HCT116 (cell line): Measurements from ENCODE around the gene CD84. TPM values are rescaled to one million over a fixed set of nuclear protein-coding genes. Genes with fewer than 3 reads are reported as not detected.
A peak's percentile ranks its signal among the peaks of the same experiment; 100 is the strongest.

Experiments used
- ATAC-seq: fragments of 200-7000 bp; cut with Tn5 transposase; 2 replicates; pipeline ENCODE4 v1.9.1; 2020; ENCODE audit warnings: mild to moderate bottlenecking, moderate library complexity
- BruUV-seq: library from RNA; stranded (reverse); fragments of 400-500 nt; replicated peaks from 2 replicates; lab custom pipeline; 2021; lab: Mats Ljungman, UMichigan
- CTCF ChIA-PET: fragments of 300-600 bp; sonication (Branson Sonifier 250); formaldehyde crosslinking; loops from one replicate; lab custom pipeline; 2021; ENCODE audit warnings: antibody characterized with exemption; lab: Charles Lee
- POLR2A ChIA-PET: fragments of 300-600, 350-600 bp; sonication (Branson Sonifier 250); formaldehyde crosslinking; loops from one replicate; lab custom pipeline; 2021; ENCODE audit warnings: antibody characterized with exemption; lab: Charles Lee
- RAD21 ChIA-PET, 2 experiments: fragments of 300-600 bp; sonication (Branson Sonifier 250); formaldehyde crosslinking; loops; one replicate each; lab custom pipeline; 2023; ENCODE audit warnings: low total read pairs in 2 of 2; ENCODE audit not compliant: uncharacterized antibody in 2 of 2, unreplicated experiment in 2 of 2, low non-redundant PET in 1 of 2; lab: Charles Lee
- DNase-seq: peaks from one replicate; pipeline ENCODE4 v3.0.0-alpha.2; 2010; ENCODE audit warnings: low read depth, low spot score
- H2AFZ ChIP-seq: fragments of 200-600 bp; shearing (Covaris generic), sonication (generic); 2 replicates; pipeline ENCODE4 v1.6.1; 2017; ENCODE audit warnings: low read depth, mixed run types, mixed read lengths, antibody characterized with exemption, low read length; ENCODE audit not compliant: poor library complexity, severe bottlenecking
- H3K27ac ChIP-seq: 2 replicates; pipeline ENCODE4 v1.5.1; 2012; ENCODE audit warnings: low read depth, low read length
- H3K27me3 ChIP-seq: fragments of 200-600 bp; sonication (generic); 2 replicates; pipeline ENCODE4 v1.6.1; 2016; ENCODE audit warnings: mixed run types, low read length, mixed read lengths; ENCODE audit not compliant: insufficient read depth
- H3K36me3 ChIP-seq, 2 experiments: fragments of 200-500 bp in 1 of 2; fragments of 200-600 bp in 1 of 2; sonication (Bioruptor generic) in 1 of 2; sonication (generic) in 1 of 2; 2 replicates each; pipeline versions ENCODE4 v1.5.1 to v1.6.1; 2014 to 2016; ENCODE audit warnings: low read length in 2 of 2, inconsistent platforms in 1 of 2, mixed read lengths in 1 of 2, mixed run types in 1 of 2; ENCODE audit not compliant: insufficient read depth in 2 of 2, control insufficient read depth in 1 of 2
- H3K4me1 ChIP-seq, 2 experiments: fragments of 200-600 bp in 1 of 2; sonication (generic) in 1 of 2; 2 replicates each; pipeline versions ENCODE4 v1.5.1 to v1.6.1; 2012 to 2017; ENCODE audit warnings: low read length in 2 of 2, inconsistent platforms in 1 of 2, mild to moderate bottlenecking in 1 of 2, mixed read lengths in 1 of 2, mixed run types in 1 of 2, moderate library complexity in 1 of 2; ENCODE audit not compliant: insufficient read depth in 2 of 2, control insufficient read depth in 1 of 2
- H3K4me2 ChIP-seq: fragments of 200-600 bp; sonication (generic); 2 replicates; pipeline ENCODE4 v1.6.1; 2017; ENCODE audit warnings: mixed run types, low read length, mixed read lengths
- H3K4me3 ChIP-seq, 2 experiments: fragments of 200-600 bp in 1 of 2; sonication (generic) in 1 of 2; replicated peaks in 1 of 2; 2 replicates each; pipeline ENCODE4 v1.5.1; 2011 to 2016; ENCODE audit warnings: low read length in 2 of 2, control low read depth in 1 of 2, low read depth in 1 of 2, mild to moderate bottlenecking in 1 of 2, mixed read lengths in 1 of 2, mixed run types in 1 of 2
- H3K79me2 ChIP-seq: fragments of 200-600 bp; sonication (generic); 2 replicates; pipeline ENCODE4 v1.6.1; 2017; ENCODE audit warnings: mild to moderate bottlenecking, mixed run types, low read length, moderate library complexity, mixed read lengths; ENCODE audit not compliant: insufficient read depth
- H3K9ac ChIP-seq: fragments of 200-600 bp; sonication (generic); 2 replicates; pipeline ENCODE4 v1.6.1; 2016; ENCODE audit warnings: low read length, mixed read lengths
- H3K9me2 ChIP-seq: fragments of 200-600 bp; sonication (generic), shearing (Covaris generic); 2 replicates; pipeline ENCODE4 v1.6.1; 2017; ENCODE audit warnings: mixed run types, mild to moderate bottlenecking, moderate library complexity; ENCODE audit not compliant: insufficient read depth
- H3K9me3 ChIP-seq, 2 experiments: fragments of 200-500 bp in 1 of 2; fragments of 200-600 bp in 1 of 2; sonication (Bioruptor generic) in 1 of 2; sonication (generic) in 1 of 2; 2 replicates each; pipeline ENCODE4 v1.6.1; 2014 to 2017; ENCODE audit warnings: low read length in 2 of 2, mixed read lengths in 2 of 2, inconsistent platforms in 1 of 2, low read depth in 1 of 2, mild to moderate bottlenecking in 1 of 2, mixed run types in 1 of 2, moderate library complexity in 1 of 2; ENCODE audit not compliant: control insufficient read depth in 1 of 2, insufficient read depth in 1 of 2
- H4K20me1 ChIP-seq: fragments of 200-600 bp; sonication (generic), shearing (Covaris generic); 2 replicates; pipeline ENCODE4 v1.6.1; 2017; ENCODE audit warnings: mixed run types, mild to moderate bottlenecking, moderate library complexity; ENCODE audit not compliant: insufficient read depth
- EZH2 ChIP-seq: fragments of 200-600 bp; sonication (generic); IDR thresholded peaks from 2 replicates; pipeline ENCODE4 v1.6.1; 2017; ENCODE audit warnings: antibody characterized with exemption, mixed run types
- EZH2phosphoT487 ChIP-seq: fragments of 200-600 bp; IDR thresholded peaks from 2 replicates; pipeline ENCODE4 v1.6.1; 2018; ENCODE audit warnings: antibody characterized with exemption, borderline replicate concordance
- FOSL1 ChIP-seq: IDR thresholded peaks from 2 replicates; pipeline ENCODE4 v1.6.1; 2012; ENCODE audit warnings: low read depth
- JUND ChIP-seq: IDR thresholded peaks from 2 replicates; pipeline ENCODE4 v1.6.1; 2012
- POLR2AphosphoS5 ChIP-seq: IDR thresholded peaks from 2 replicates; pipeline ENCODE4 v1.6.1; 2011; ENCODE audit warnings: mild to moderate bottlenecking, low read depth, low read length, moderate library complexity
- RAD21 ChIP-seq: IDR thresholded peaks from 2 replicates; pipeline ENCODE4 v1.6.1; 2012; ENCODE audit warnings: low read depth, mild to moderate bottlenecking
- SP1 ChIP-seq: IDR thresholded peaks from 2 replicates; pipeline ENCODE4 v1.6.1; 2012; ENCODE audit warnings: low read depth
- SRF ChIP-seq: IDR thresholded peaks from 2 replicates; pipeline ENCODE4 v1.6.1; 2012; ENCODE audit warnings: low read depth
- TCF7L2 ChIP-seq: IDR thresholded peaks from 2 replicates; pipeline ENCODE4 v1.7.0; 2011; ENCODE audit warnings: borderline replicate concordance, inconsistent platforms; ENCODE audit not compliant: insufficient read depth, insufficient read length; ENCODE audit errors: extremely low read depth
- ZBTB33 ChIP-seq: IDR thresholded peaks from 2 replicates; pipeline ENCODE4 v1.6.1; 2011; ENCODE audit warnings: mild to moderate bottlenecking, low read length, moderate library complexity; ENCODE audit not compliant: insufficient replicate concordance; ENCODE audit errors: extremely low read depth
- ZNF274 ChIP-seq: fragments of 200-500 bp; sonication (Bioruptor generic); IDR thresholded peaks from 2 replicates; pipeline ENCODE4 v1.6.1; 2014; ENCODE audit warnings: mild to moderate bottlenecking, low read depth, low read length, inconsistent platforms
- intact Hi-C: fragments of 100-400 bp; cut with micrococcal nuclease; formaldehyde crosslinking; loops from 2 replicates; pipeline ENCODE4 v1.10.0; 2022
- total RNA-seq: library from RNA; stranded (reverse); gene quantifications from one replicate; pipeline ENCODE4 v1.2.1, GENCODE V29; 2021; ENCODE audit not compliant: unreplicated experiment

CD84 gene
- total RNA-seq, 1 experiment from 2014 or later, result 0.02 TPM

DNA sequence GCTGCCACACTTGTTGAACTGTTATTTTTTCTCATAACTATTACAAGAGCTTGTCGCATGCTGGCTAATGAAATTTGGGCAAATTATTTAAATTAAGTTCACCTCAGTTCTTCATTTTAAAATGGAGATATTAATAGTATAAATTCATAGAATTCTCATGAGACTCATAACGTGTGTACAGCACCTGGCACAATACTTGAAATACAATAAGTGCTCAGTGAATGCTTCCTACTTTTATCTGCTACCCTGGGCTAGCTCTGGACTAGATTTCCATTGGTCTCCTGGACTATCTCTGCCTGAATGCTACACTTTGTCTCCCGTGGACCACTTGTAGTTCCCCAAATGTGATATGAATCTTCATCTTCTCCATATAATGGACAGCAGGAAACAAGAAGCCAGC lies 57.2 kb downstream of the CD84 start:
- H3K4me2 ChIP-seq, result no peak overlapping the region
- H3K36me3 ChIP-seq, result no peaks in the 10 kb centered on the region
- no peaks in the 10 kb centered on the region for H3K27me3 ChIP-seq
- intact Hi-C loops, result no loop called here
- ChIA-PET RAD21 (no interaction called here), POLR2A (no interaction called here), CTCF (no interaction called here)
- H2AFZ ChIP-seq, result no peak overlapping the region
- H3K4me3 ChIP-seq, result no peak overlapping the region
- no TSS peak for BruUV-seq
- no peak overlapping the region for H3K9ac ChIP-seq
- peaks cover 13 to 20% of the 10 kb centered on the region in 2 experiments; a peak in 3 of 4 replicates for H3K4me1 ChIP-seq
- no peaks in the 10 kb centered on the region for H3K9me2 ChIP-seq
- ATAC-seq, result no peak
- no peak overlapping the region for H3K27ac ChIP-seq
- TF ChIP-seq EZH2phosphoT487 (no peak), RAD21 (no peak), TCF7L2 (no peak), ZNF274 (no peak), ZBTB33 (no peak), JUND (no peak)
- no peak for DNase-seq
- H3K79me2 ChIP-seq, result no peaks in the 10 kb centered on the region
- H3K9me3 ChIP-seq, result no peaks in the 10 kb centered on the region
- no peaks in the 10 kb centered on the region for H4K20me1 ChIP-seq

DNA sequence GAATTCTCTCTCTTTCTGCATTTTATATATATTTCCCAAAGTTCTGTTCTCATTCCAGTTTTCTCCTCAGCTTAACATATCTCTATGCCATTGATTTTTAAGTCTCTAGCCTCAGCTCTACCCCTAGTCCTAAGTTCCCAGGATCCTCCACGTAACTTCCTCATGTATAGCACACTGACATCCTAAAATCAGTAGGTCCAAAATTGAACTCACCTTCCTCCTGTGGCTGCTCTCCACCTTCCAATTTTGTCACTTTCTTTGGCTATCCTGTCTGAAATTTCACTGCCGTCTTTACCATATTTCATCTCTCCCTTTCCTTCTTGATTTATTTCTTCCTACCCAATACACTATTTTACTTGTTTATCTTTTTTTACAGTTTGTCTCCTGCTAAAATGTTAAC lies 57.7 kb downstream of the CD84 start:
- no TSS peak for BruUV-seq
- H3K4me2 ChIP-seq, result no peak overlapping the region
- peak overlapping the region; percentile 91 for H2AFZ ChIP-seq
- H3K4me3 ChIP-seq, result no peak overlapping the region
- H3K79me2 ChIP-seq, result no peaks in the 10 kb centered on the region
- no peaks in the 10 kb centered on the region for H4K20me1 ChIP-seq
- ATAC-seq, result no peak
- no peak overlapping the region for H3K9ac ChIP-seq
- POLR2A ChIA-PET, result no interaction called here
- no peaks in the 10 kb centered on the region for H3K36me3 ChIP-seq
- H3K4me1 ChIP-seq, result peaks cover 13 to 20% of the 10 kb centered on the region in 2 experiments; a peak in 3 of 4 replicates
- no peak overlapping the region for H3K27ac ChIP-seq
- no peaks in the 10 kb centered on the region for H3K27me3 ChIP-seq
- RAD21 ChIA-PET, result no interaction called here
- H3K9me2 ChIP-seq, result no peaks in the 10 kb centered on the region
- TF ChIP-seq JUND (no peak), SRF (no peak), EZH2 (no peak), ZNF274 (no peak), SP1 (no peak), RAD21 (no peak), POLR2AphosphoS5 (no peak), FOSL1 (no peak)
- TF ChIP-seq, all 23 proteins: peak for 0
- intact Hi-C loops, result no loop called here
- CTCF ChIA-PET, result no interaction called here
- no peaks in the 10 kb centered on the region for H3K9me3 ChIP-seq
- DNase-seq, result no peak
